HG03571 (cell line): Measurements from ENCODE around the gene MBD4.
"Not testable (repeated sequence)": the region's sequence is repeated elsewhere in the genome, so short reads cannot be mapped to it uniquely, and the experiment has no call there.

ENCODE experiments used
- ATAC-seq: cut with Tn5 transposase; IDR thresholded peaks from one replicate; pipeline ENCODE4 v1.9.1; 2021; ENCODE audit not compliant: unreplicated experiment

Gene MBD4

GRCh38 chr3:129439817-129440617 is at the start of gene MBD4, which contains the start of gene IFT122:
Gene MBD4, minus strand, starts transcription at chr3:129439948. Its CDS starts 115 bp downstream, at chr3:129439833.
Gene IFT122, plus strand, starts transcription at chr3:129440224. Its CDS starts 107 bp downstream, at chr3:129440331.
- peak; percentile 86 for ATAC-seq

- ATAC-seq, result not testable (repeated sequence)
These were observed 49.5 kb upstream of the MBD4 start for GRCh38 chr3:129489258-129489657.

GRCh38 chr3:129487868-129488335 is 48.2 kb upstream of the MBD4 start:
- ATAC-seq, result not testable (repeated sequence)

- ATAC-seq, result no peak
These were observed 47.6 kb upstream of the MBD4 start for GRCh38 chr3:129487183-129487867.

GRCh38 chr3:129486664-129487035 is 46.9 kb upstream of the MBD4 start:
- ATAC-seq, result no peak

GRCh38 chr3:129485721-129486663 is 46.2 kb upstream of the MBD4 start:
- no peak for ATAC-seq

- not testable (repeated sequence) for ATAC-seq
These were observed 45.4 kb upstream of the MBD4 start for GRCh38 chr3:129485146-129485545.

- ATAC-seq, result no peak
These were observed 44.1 kb upstream of the MBD4 start for GRCh38 chr3:129483870-129484269.

GRCh38 chr3:129482721-129483120 is 43.0 kb upstream of the MBD4 start:
- ATAC-seq, result no peak

GRCh38 chr3:129481766-129482332 is 42.1 kb upstream of the MBD4 start:
- no peak for ATAC-seq

- not testable (repeated sequence) for ATAC-seq
These were observed 41.5 kb upstream of the MBD4 start for GRCh38 chr3:129481225-129481765.

- ATAC-seq, result no peak
These were observed 36.8 kb upstream of the MBD4 start for GRCh38 chr3:129476586-129476985.

- ATAC-seq, result no peak
These were observed 36.1 kb upstream of the MBD4 start for GRCh38 chr3:129475863-129476262.

GRCh38 chr3:129474984-129475804 is 35.4 kb upstream of the MBD4 start:
- no peak for ATAC-seq

- ATAC-seq, result no peak
These were observed 34.0 kb upstream of the MBD4 start for GRCh38 chr3:129473769-129474152.

GRCh38 chr3:129473067-129473768 is 33.5 kb upstream of the MBD4 start:
- no peak for ATAC-seq

- no peak for ATAC-seq
These were observed 31.1 kb upstream of the MBD4 start for GRCh38 chr3:129470861-129471260.

- ATAC-seq, result no peak
These were observed 29.3 kb upstream of the MBD4 start for GRCh38 chr3:129469026-129469425.

- ATAC-seq, result no peak
These were observed 28.2 kb upstream of the MBD4 start for GRCh38 chr3:129467932-129468331.
